GM12878 (cell line): ENCODE measurements around the gene GPC5. TPM values are rescaled to one million over a fixed set of nuclear protein-coding genes. Genes with fewer than 3 reads are reported as not detected.

Source experiments
- ATAC-seq: fragments of 200-7000 bp; cut with Tn5 transposase; 3 replicates; pipeline ENCODE4 v1.9.1; 2020; ENCODE audit warnings: mild to moderate bottlenecking, moderate library complexity
- BruUV-seq: library from RNA; stranded (reverse); fragments of 400-500 nt; replicated peaks from 2 replicates; lab custom pipeline; 2021; lab: Mats Ljungman, UMichigan
- CTCF ChIA-PET: fragments of 300-600 bp; sonication (Branson Sonifier 250); formaldehyde crosslinking; extraction: SDS; loops from one replicate; lab custom pipeline; 2021; ENCODE audit warnings: inconsistent platforms; lab: Yijun Ruan, JAX
- POLR2A ChIA-PET: fragments of 350-600 bp; formaldehyde crosslinking; extraction: SDS; loops from one replicate; lab custom pipeline; 2021; ENCODE audit warnings: inconsistent platforms; lab: Charles Lee
- RAD21 ChIA-PET: fragments of 300-600 bp; sonication (Branson Sonifier 250); formaldehyde crosslinking; loops from one replicate; lab custom pipeline; 2023; ENCODE audit warnings: antibody characterized with exemption; ENCODE audit not compliant: unreplicated experiment; lab: Charles Lee
- SMC1A ChIA-PET: fragments of 300-600 bp; sonication (Branson Sonifier 250); formaldehyde crosslinking; loops from one replicate; lab custom pipeline; 2023; ENCODE audit not compliant: unreplicated experiment, uncharacterized antibody; lab: Charles Lee
- DNase-seq: peaks from one replicate; pipeline ENCODE4 v3.0.0-alpha.2; 2011; ENCODE audit warnings: low read depth, low spot score
- FAIRE-seq: peaks from 3 replicates; lab custom pipeline; 2011; peaks lifted over from hg19 to GRCh38; lab: Jason Lieb, UNC
- H2AFZ ChIP-seq: 2 replicates; pipeline ENCODE4 v1.6.0; 2011; ENCODE audit warnings: low read depth, low read length, control low read depth; ENCODE audit not compliant: control insufficient read depth
- H3K27ac ChIP-seq: 2 replicates; pipeline ENCODE4 v1.5.1; 2011; ENCODE audit warnings: control low read depth; ENCODE audit not compliant: control insufficient read depth, insufficient read depth
- H3K27me3 ChIP-seq, 2 experiments: replicated peaks in 1 of 2; 2 replicates each; pipeline versions ENCODE4 v1.6.0 to v1.6.1; 2011; ENCODE audit warnings: low read length in 1 of 2; ENCODE audit not compliant: control insufficient read depth in 2 of 2, insufficient read depth in 2 of 2
- H3K36me3 ChIP-seq, 2 experiments: 2 replicates each; pipeline ENCODE4 v1.5.1; 2011; ENCODE audit warnings: low read length in 1 of 2; ENCODE audit not compliant: control insufficient read depth in 2 of 2, insufficient read depth in 2 of 2
- H3K4me1 ChIP-seq: 2 replicates; pipeline ENCODE4 v1.6.1; 2011; ENCODE audit warnings: mild to moderate bottlenecking, low read length, moderate library complexity, mixed read lengths; ENCODE audit not compliant: control insufficient read depth, insufficient read depth
- H3K4me2 ChIP-seq: 2 replicates; pipeline ENCODE4 v1.6.0; 2011; ENCODE audit warnings: control low read depth; ENCODE audit not compliant: control insufficient read depth, insufficient read depth
- H3K4me3 ChIP-seq: fragments of 200-600 bp; sonication (generic); 2 replicates; pipeline ENCODE4 v1.5.1; 2016
- H3K79me2 ChIP-seq: 2 replicates; pipeline ENCODE4 v1.6.0; 2011; ENCODE audit warnings: low read length; ENCODE audit not compliant: control insufficient read depth, insufficient read depth
- H3K9ac ChIP-seq: 2 replicates; pipeline ENCODE4 v1.8.0; 2011; ENCODE audit warnings: low read length, control low read depth, mixed read lengths; ENCODE audit not compliant: control insufficient read depth, insufficient read depth
- H3K9me3 ChIP-seq: replicated peaks from 3 replicates; pipeline ENCODE4 v1.5.1; 2011; ENCODE audit warnings: mild to moderate bottlenecking, low read length; ENCODE audit not compliant: control insufficient read depth, insufficient read depth
- H4K20me1 ChIP-seq: 2 replicates; pipeline ENCODE4 v1.6.0; 2011; ENCODE audit not compliant: control insufficient read depth, insufficient read depth
- ASH2L ChIP-seq: fragments of 300-600, 200-600 bp; sonication (generic); IDR thresholded peaks from 2 replicates; pipeline ENCODE4 v1.6.1; 2017; ENCODE audit warnings: low read depth, mild to moderate bottlenecking, borderline replicate concordance
- CREB1 ChIP-seq: IDR thresholded peaks from 2 replicates; pipeline ENCODE4 v1.6.1; 2012; ENCODE audit warnings: low read depth, mild to moderate bottlenecking, inconsistent platforms
- CREM ChIP-seq: IDR thresholded peaks from 2 replicates; pipeline ENCODE4 v1.6.1; 2014; ENCODE audit warnings: antibody characterized with exemption, low read depth
- GABPA ChIP-seq: IDR thresholded peaks from 2 replicates; pipeline ENCODE4 v1.6.1; 2014; ENCODE audit warnings: antibody characterized with exemption, low read depth, mild to moderate bottlenecking, inconsistent platforms
- KLF5 ChIP-seq: fragments of 450-650 bp; IDR thresholded peaks from 2 replicates; pipeline ENCODE4 v1.6.1; 2014; ENCODE audit warnings: mild to moderate bottlenecking; ENCODE audit not compliant: partially characterized antibody
- MTA3 ChIP-seq: IDR thresholded peaks from 2 replicates; pipeline ENCODE4 v1.6.1; 2012; ENCODE audit warnings: low read length, inconsistent platforms, borderline replicate concordance
- MYB ChIP-seq: fragments of 150-350 bp; IDR thresholded peaks from 2 replicates; pipeline ENCODE4 v1.6.1; 2014; ENCODE audit warnings: mild to moderate bottlenecking, low read depth, low read length, borderline replicate concordance
- NFYA ChIP-seq: IDR thresholded peaks from 2 replicates; pipeline ENCODE4 v1.6.1; 2011; ENCODE audit warnings: low read depth, mild to moderate bottlenecking, low read length, improper control_type of control experiment, borderline replicate concordance
- NR2C2 ChIP-seq: IDR thresholded peaks from 2 replicates; pipeline ENCODE4 v1.6.1; 2011; ENCODE audit warnings: borderline replicate concordance, low read depth; ENCODE audit not compliant: control insufficient read depth, insufficient read length
- SIN3A ChIP-seq: IDR thresholded peaks from 2 replicates; pipeline ENCODE4 v1.6.1; 2012; ENCODE audit warnings: low read depth, low read length, improper control_type of control experiment
- SIX5 ChIP-seq: IDR thresholded peaks from 2 replicates; pipeline ENCODE4 v1.6.1; 2011; ENCODE audit warnings: mild to moderate bottlenecking, low read depth, low read length, moderate library complexity; ENCODE audit not compliant: severe bottlenecking
- WGBS: methylation state at CpG from one replicate; pipeline ENCODE4 v1.1.6; 2016; ENCODE audit warnings: low lambda C conversion rate; ENCODE audit not compliant: insufficient replicate concordance, insufficient coverage; ENCODE audit errors: missing lambda C conversion rate; 5-methylcytosine and 5-hydroxymethylcytosine counted together
- in situ Hi-C: fragments of 300-500 bp; cut with MboI; formaldehyde crosslinking; loops from 9 replicates; pipeline ENCODE4 v1.14.3; 2018; ENCODE audit warnings: mixed read lengths
- intact Hi-C: fragments of 100-400 bp; cut with micrococcal nuclease; formaldehyde crosslinking; loops from one replicate; pipeline ENCODE4 v1.14.2; 2022; ENCODE audit not compliant: unreplicated experiment
- polyA plus RNA-seq, 11 experiments: library from polyadenylated mRNA; depleted of rRNA in 4 of 11; unstranded in 6 of 11; stranded (reverse) in 5 of 11; fragments of >200 nt; fragmentation: Nextera tagmentation in 4 of 11; fragmentation: Illumina TruSeq in 1 of 11; extraction: Ambion mirVana in 4 of 11; extraction: Trizol in 1 of 11; gene quantifications; 1 replicate in 1 of 11; 2 replicates in 10 of 11; pipeline versions ENCODE4 v1.2.1 to v1.2.3, GENCODE V29; 2011 to 2016; ENCODE audit warnings: inconsistent platforms in 2 of 11, missing spikeins in 2 of 11, low read depth in 1 of 11
- total RNA-seq, 4 experiments: library from RNA; depleted of rRNA in 3 of 4; stranded (reverse); fragments of >200 nt in 3 of 4; fragmentation: Illumina TruSeq in 1 of 4; extraction: Trizol in 1 of 4; gene quantifications; 2 replicates each; pipeline versions ENCODE4 v1.2.1 to v1.2.3, GENCODE V29; 2013 to 2021
- TF ChIP-seq, protein P1 (sequence below): fragments of 150-350 bp; IDR thresholded peaks from 2 replicates; pipeline ENCODE4 v1.6.1; 2016; ENCODE audit warnings: low read depth, low read length
- TF ChIP-seq, protein P2 (sequence below): IDR thresholded peaks from 2 replicates; pipeline ENCODE4 v1.6.1; 2012; ENCODE audit warnings: low read depth, low read length, improper control_type of control experiment
- TF ChIP-seq, protein P3 (sequence below): fragments of 150-350 bp; IDR thresholded peaks from 2 replicates; pipeline ENCODE4 v1.6.1; 2014; ENCODE audit warnings: mild to moderate bottlenecking, low read depth, low read length
- TF ChIP-seq, protein P4 (sequence below), 3 experiments: IDR thresholded peaks in 2 of 3; conservative IDR thresholded peaks in 1 of 3; 2 replicates each; pipeline ENCODE4 v1.5.1; 2011; ENCODE audit warnings: low read depth in 3 of 3, low read length in 3 of 3, mild to moderate bottlenecking in 3 of 3, control low read depth in 2 of 3, moderate library complexity in 2 of 3, inconsistent platforms in 1 of 3, mixed read lengths in 1 of 3; ENCODE audit not compliant: control insufficient read depth in 2 of 3, insufficient read depth in 1 of 3; ENCODE audit errors: extremely low read depth in 1 of 3

The GPC5 gene
- total and polyA plus RNA-seq, 10 of the 15 experiments (the other 5 are each of a cell fraction or from before 2014, with no cell fraction given), result 0.05 to 0.87 (median 0.44) TPM; not detected in 1

DNA sequence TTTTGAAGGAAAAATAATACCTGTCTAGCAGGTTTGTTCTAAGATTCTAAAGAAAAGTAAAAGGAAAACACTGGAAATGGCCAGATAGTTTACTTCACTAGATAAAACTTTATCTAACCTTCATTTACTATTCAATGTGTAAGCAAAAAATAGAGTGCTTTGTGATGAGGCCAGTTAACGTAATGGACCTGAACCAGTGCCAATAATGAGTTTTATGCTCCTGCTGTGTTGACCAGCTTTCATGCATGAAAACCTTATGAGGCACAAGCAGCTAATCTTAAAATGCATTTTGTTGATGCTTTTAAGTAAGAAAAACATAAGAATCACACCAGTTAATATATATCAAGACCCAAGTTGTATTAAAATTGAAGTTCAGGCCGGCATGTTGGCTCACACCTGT lies 1211.0 kb downstream of the GPC5 start:
- Histone ChIP-seq H3K36me3 (no peaks in the 10 kb centered on the region), H3K27ac (no peak overlapping the region), H3K27me3 (no peaks in the 10 kb centered on the region), H2AFZ (no peak overlapping the region), H3K4me3 (no peak overlapping the region), H3K79me2 (no peaks in the 10 kb centered on the region), H4K20me1 (no peaks in the 10 kb centered on the region), H3K9ac (no peak overlapping the region), H3K9me3 (no peaks in the 10 kb centered on the region), H3K4me1 (no peaks in the 10 kb centered on the region), H3K4me2 (no peak overlapping the region)
- 0% methylated on average over 2 of the region's 2 CpGs for WGBS
- in situ Hi-C loops (no loop called here), intact Hi-C loops (no loop called here)
- CTCF ChIA-PET, result interaction anchor here (1.2 kb wide), 1 partner anchor 26 kb away, joined by 3 read pairs; no protein-coding TSS in a partner anchor
- SMC1A ChIA-PET, result no interaction called here
- no TSS peak for BruUV-seq
- RAD21 ChIA-PET, result no interaction called here
- POLR2A ChIA-PET, result no interaction called here
- no peak for DNase-seq
- TF ChIP-seq NR2C2, result no peak
- TF ChIP-seq SIN3A, result no peak
- TF ChIP-seq CREM, result no peak
- no peak for TF ChIP-seq MYB
- no peak for TF ChIP-seq KLF5
- TF ChIP-seq, protein P1, sequence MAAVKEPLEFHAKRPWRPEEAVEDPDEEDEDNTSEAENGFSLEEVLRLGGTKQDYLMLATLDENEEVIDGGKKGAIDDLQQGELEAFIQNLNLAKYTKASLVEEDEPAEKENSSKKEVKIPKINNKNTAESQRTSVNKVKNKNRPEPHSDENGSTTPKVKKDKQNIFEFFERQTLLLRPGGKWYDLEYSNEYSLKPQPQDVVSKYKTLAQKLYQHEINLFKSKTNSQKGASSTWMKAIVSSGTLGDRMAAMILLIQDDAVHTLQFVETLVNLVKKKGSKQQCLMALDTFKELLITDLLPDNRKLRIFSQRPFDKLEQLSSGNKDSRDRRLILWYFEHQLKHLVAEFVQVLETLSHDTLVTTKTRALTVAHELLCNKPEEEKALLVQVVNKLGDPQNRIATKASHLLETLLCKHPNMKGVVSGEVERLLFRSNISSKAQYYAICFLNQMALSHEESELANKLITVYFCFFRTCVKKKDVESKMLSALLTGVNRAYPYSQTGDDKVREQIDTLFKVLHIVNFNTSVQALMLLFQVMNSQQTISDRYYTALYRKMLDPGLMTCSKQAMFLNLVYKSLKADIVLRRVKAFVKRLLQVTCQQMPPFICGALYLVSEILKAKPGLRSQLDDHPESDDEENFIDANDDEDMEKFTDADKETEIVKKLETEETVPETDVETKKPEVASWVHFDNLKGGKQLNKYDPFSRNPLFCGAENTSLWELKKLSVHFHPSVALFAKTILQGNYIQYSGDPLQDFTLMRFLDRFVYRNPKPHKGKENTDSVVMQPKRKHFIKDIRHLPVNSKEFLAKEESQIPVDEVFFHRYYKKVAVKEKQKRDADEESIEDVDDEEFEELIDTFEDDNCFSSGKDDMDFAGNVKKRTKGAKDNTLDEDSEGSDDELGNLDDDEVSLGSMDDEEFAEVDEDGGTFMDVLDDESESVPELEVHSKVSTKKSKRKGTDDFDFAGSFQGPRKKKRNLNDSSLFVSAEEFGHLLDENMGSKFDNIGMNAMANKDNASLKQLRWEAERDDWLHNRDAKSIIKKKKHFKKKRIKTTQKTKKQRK, result no peak
- TF ChIP-seq, protein P2, sequence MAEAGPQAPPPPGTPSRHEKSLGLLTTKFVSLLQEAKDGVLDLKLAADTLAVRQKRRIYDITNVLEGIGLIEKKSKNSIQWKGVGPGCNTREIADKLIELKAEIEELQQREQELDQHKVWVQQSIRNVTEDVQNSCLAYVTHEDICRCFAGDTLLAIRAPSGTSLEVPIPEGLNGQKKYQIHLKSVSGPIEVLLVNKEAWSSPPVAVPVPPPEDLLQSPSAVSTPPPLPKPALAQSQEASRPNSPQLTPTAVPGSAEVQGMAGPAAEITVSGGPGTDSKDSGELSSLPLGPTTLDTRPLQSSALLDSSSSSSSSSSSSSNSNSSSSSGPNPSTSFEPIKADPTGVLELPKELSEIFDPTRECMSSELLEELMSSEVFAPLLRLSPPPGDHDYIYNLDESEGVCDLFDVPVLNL, result no peak
- TF ChIP-seq, protein P3, sequence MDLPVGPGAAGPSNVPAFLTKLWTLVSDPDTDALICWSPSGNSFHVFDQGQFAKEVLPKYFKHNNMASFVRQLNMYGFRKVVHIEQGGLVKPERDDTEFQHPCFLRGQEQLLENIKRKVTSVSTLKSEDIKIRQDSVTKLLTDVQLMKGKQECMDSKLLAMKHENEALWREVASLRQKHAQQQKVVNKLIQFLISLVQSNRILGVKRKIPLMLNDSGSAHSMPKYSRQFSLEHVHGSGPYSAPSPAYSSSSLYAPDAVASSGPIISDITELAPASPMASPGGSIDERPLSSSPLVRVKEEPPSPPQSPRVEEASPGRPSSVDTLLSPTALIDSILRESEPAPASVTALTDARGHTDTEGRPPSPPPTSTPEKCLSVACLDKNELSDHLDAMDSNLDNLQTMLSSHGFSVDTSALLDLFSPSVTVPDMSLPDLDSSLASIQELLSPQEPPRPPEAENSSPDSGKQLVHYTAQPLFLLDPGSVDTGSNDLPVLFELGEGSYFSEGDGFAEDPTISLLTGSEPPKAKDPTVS, result no peak
- no peak for TF ChIP-seq NFYA
- TF ChIP-seq MTA3, result no peak
- TF ChIP-seq CREB1, result no peak
- no peak for TF ChIP-seq GABPA
- no peak for TF ChIP-seq ASH2L
- no peak for TF ChIP-seq SIX5
- TF ChIP-seq, protein P4, sequence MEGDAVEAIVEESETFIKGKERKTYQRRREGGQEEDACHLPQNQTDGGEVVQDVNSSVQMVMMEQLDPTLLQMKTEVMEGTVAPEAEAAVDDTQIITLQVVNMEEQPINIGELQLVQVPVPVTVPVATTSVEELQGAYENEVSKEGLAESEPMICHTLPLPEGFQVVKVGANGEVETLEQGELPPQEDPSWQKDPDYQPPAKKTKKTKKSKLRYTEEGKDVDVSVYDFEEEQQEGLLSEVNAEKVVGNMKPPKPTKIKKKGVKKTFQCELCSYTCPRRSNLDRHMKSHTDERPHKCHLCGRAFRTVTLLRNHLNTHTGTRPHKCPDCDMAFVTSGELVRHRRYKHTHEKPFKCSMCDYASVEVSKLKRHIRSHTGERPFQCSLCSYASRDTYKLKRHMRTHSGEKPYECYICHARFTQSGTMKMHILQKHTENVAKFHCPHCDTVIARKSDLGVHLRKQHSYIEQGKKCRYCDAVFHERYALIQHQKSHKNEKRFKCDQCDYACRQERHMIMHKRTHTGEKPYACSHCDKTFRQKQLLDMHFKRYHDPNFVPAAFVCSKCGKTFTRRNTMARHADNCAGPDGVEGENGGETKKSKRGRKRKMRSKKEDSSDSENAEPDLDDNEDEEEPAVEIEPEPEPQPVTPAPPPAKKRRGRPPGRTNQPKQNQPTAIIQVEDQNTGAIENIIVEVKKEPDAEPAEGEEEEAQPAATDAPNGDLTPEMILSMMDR (IDR thresholded peaks at IDR 0.05 in 2 of 3, conservative IDR thresholded peaks at IDR 0.05 in 1 of 3; ENCODE audit: control insufficient read depth in 2 of 3, extremely low read depth in 1 of 3, insufficient read depth in 1 of 3, low read depth in 3 of 3, low read length in 3 of 3), result no peak
- ATAC-seq, result no peak
- no peak for FAIRE-seq
